Loucy (cell line): ENCODE data around the gene FBLIM1.

Source experiments
- H2AFZ ChIP-seq: fragments of 200-600 bp; sonication (generic); 2 replicates; pipeline ENCODE4 v1.6.0; 2016; ENCODE audit warnings: antibody characterized with exemption, mild to moderate bottlenecking, low read length, moderate library complexity
- H3F3A ChIP-seq: fragments of 200-600 bp; 2 replicates; pipeline ENCODE4 v1.6.0; 2016; ENCODE audit warnings: antibody characterized with exemption, low read depth, mild to moderate bottlenecking
- H3K27me3 ChIP-seq: fragments of 200-600 bp; sonication (generic); 2 replicates; pipeline ENCODE4 v1.6.1; 2014; ENCODE audit warnings: low read length, mild to moderate bottlenecking; ENCODE audit not compliant: insufficient read depth, poor library complexity, severe bottlenecking
- H3K36me3 ChIP-seq: fragments of 200-600 bp; sonication (generic); 2 replicates; pipeline ENCODE4 v1.6.1; 2016; ENCODE audit warnings: low read length; ENCODE audit not compliant: insufficient read depth
- H3K4me1 ChIP-seq: fragments of 200-600 bp; sonication (generic); 2 replicates; pipeline ENCODE4 v1.5.1; 2014; ENCODE audit warnings: low read length, mild to moderate bottlenecking; ENCODE audit not compliant: insufficient read depth, poor library complexity, severe bottlenecking
- H3K4me2 ChIP-seq: fragments of 200-600 bp; sonication (generic); 2 replicates; pipeline ENCODE4 v1.6.0; 2014; ENCODE audit warnings: antibody characterized with exemption, low read length, low read depth, mild to moderate bottlenecking; ENCODE audit not compliant: poor library complexity, severe bottlenecking
- H3K4me3 ChIP-seq: fragments of 200-600 bp; sonication (generic); 2 replicates; pipeline ENCODE4 v1.5.1; 2014; ENCODE audit warnings: low read length, mild to moderate bottlenecking, mixed read lengths; ENCODE audit not compliant: poor library complexity, severe bottlenecking
- H3K79me2 ChIP-seq: fragments of 200-600 bp; sonication (generic); 2 replicates; pipeline ENCODE4 v1.6.1; 2014; ENCODE audit warnings: low read length; ENCODE audit not compliant: insufficient read depth
- H3K9ac ChIP-seq: fragments of 200-600 bp; sonication (generic); 2 replicates; pipeline ENCODE4 v1.6.0; 2014; ENCODE audit warnings: mild to moderate bottlenecking, low read depth, low read length, moderate library complexity; ENCODE audit not compliant: poor library complexity, severe bottlenecking
- H3K9me2 ChIP-seq: fragments of 200-600 bp; sonication (generic); replicated peaks from 2 replicates; pipeline ENCODE4 v1.6.1; 2016; ENCODE audit warnings: low read depth, low read length, mixed read lengths
- H3K9me3 ChIP-seq: fragments of 200-600 bp; sonication (generic); 2 replicates; pipeline ENCODE4 v1.6.1; 2014; ENCODE audit warnings: mild to moderate bottlenecking, antibody characterized with exemption, low read length, low read depth; ENCODE audit not compliant: insufficient read depth
- H4K20me1 ChIP-seq: fragments of 200-600 bp; sonication (generic); 2 replicates; pipeline ENCODE4 v1.6.0; 2014; ENCODE audit warnings: antibody characterized with exemption, low read length, mild to moderate bottlenecking; ENCODE audit not compliant: insufficient read depth, poor library complexity, severe bottlenecking
- EZH2phosphoT487 ChIP-seq: fragments of 200-600 bp; IDR thresholded peaks from 2 replicates; pipeline ENCODE4 v1.6.1; 2018; ENCODE audit warnings: antibody characterized with exemption, mild to moderate bottlenecking, moderate library complexity, borderline replicate concordance
- TF ChIP-seq, protein P1 (sequence below): fragments of 200-600 bp; sonication (generic); conservative IDR thresholded peaks from 2 replicates; pipeline ENCODE4 v1.5.1; 2014; ENCODE audit warnings: mild to moderate bottlenecking, antibody characterized with exemption, low read length

The FBLIM1 gene

GRCh38 chr1:15830258-15830657 is 71.7 kb downstream of the FBLIM1 start:
- peaks cover 26% of the 10 kb centered on the region for H3K4me1 ChIP-seq
- H3F3A ChIP-seq: peaks cover 10% of the 10 kb centered on the region; the same call in 1 of the 2 replicates
- H2AFZ ChIP-seq: no peak overlapping the region
- H3K9me2 ChIP-seq: no peaks in the 10 kb centered on the region
- TF ChIP-seq, protein P1, sequence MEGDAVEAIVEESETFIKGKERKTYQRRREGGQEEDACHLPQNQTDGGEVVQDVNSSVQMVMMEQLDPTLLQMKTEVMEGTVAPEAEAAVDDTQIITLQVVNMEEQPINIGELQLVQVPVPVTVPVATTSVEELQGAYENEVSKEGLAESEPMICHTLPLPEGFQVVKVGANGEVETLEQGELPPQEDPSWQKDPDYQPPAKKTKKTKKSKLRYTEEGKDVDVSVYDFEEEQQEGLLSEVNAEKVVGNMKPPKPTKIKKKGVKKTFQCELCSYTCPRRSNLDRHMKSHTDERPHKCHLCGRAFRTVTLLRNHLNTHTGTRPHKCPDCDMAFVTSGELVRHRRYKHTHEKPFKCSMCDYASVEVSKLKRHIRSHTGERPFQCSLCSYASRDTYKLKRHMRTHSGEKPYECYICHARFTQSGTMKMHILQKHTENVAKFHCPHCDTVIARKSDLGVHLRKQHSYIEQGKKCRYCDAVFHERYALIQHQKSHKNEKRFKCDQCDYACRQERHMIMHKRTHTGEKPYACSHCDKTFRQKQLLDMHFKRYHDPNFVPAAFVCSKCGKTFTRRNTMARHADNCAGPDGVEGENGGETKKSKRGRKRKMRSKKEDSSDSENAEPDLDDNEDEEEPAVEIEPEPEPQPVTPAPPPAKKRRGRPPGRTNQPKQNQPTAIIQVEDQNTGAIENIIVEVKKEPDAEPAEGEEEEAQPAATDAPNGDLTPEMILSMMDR: no peak
- TF ChIP-seq EZH2phosphoT487: no peak
- peaks cover 8% of the 10 kb centered on the region for H3K27me3 ChIP-seq
- H3K4me3 ChIP-seq: no peak overlapping the region
- peak overlapping the region; percentile 37 for H3K4me2 ChIP-seq
- peaks cover 3% of the 10 kb centered on the region for H4K20me1 ChIP-seq
- peaks cover 42% of the 10 kb centered on the region for H3K79me2 ChIP-seq
- no peak overlapping the region for H3K9ac ChIP-seq
- no peaks in the 10 kb centered on the region for H3K9me3 ChIP-seq
- no peaks in the 10 kb centered on the region for H3K36me3 ChIP-seq

DNA sequence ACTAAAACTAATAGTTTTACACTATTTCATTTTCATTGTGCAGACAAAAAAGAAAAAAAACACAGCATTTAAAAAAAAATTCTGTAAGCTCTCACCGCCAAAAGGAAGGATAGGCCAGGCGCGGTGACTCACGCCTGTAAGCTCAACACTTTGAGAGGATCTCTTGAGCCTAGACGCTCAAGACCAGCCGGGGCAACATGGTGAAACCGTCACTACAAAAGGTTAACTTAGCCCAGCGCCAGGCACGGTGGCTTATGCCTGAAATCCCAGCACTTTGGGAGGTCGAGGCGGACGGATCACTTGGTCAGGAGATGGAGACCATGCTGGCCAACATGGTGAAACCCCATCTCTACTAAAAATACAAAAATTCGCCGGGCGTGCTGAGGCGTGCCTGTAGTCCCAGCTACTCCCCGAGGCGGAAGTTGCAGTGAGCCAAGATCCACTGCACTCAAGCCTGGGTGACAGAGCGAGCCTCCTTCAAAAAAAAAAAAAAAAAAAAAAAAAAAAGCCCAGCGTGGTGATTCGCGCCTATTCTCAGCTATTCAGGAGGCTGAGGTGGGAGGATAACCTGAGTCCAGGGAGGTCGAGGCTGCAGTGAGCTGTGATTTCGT is 74.6 kb downstream of the FBLIM1 start:
- 0 out of 2 replicates have a peak overlapping the region, but pooled peaks have one; percentile 56 for H2AFZ ChIP-seq
- peaks cover 66% of the 10 kb centered on the region for H3K79me2 ChIP-seq
- H3K9ac ChIP-seq: peak overlapping the region; percentile 100
- peaks cover 11% of the 10 kb centered on the region for H3K27me3 ChIP-seq
- H3K4me2 ChIP-seq: peak overlapping the region; percentile 90
- peaks cover 40% of the 10 kb centered on the region for H3K4me1 ChIP-seq
- H3F3A ChIP-seq: peaks cover 13% of the 10 kb centered on the region; the same call in 1 of the 2 replicates
- peak overlapping the region; percentile 89 for H3K4me3 ChIP-seq
- no peak for TF ChIP-seq EZH2phosphoT487
- no peaks in the 10 kb centered on the region for H3K36me3 ChIP-seq
- no peaks in the 10 kb centered on the region for H3K9me2 ChIP-seq
- no peaks in the 10 kb centered on the region for H3K9me3 ChIP-seq
- peaks cover 3% of the 10 kb centered on the region for H4K20me1 ChIP-seq

GRCh38 chr1:15833842-15834405 is 75.3 kb downstream of the FBLIM1 start:
- H2AFZ ChIP-seq: no peak overlapping the region
- no peaks in the 10 kb centered on the region for H3K9me2 ChIP-seq
- no peaks in the 10 kb centered on the region for H3K9me3 ChIP-seq
- TF ChIP-seq, protein P1: no peak
- TF ChIP-seq EZH2phosphoT487: no peak
- H3K79me2 ChIP-seq: peaks cover 72% of the 10 kb centered on the region
- peak overlapping the region; percentile 100 for H3K9ac ChIP-seq
- peaks cover 3% of the 10 kb centered on the region for H4K20me1 ChIP-seq
- H3K4me1 ChIP-seq: peaks cover 40% of the 10 kb centered on the region
- H3K27me3 ChIP-seq: peaks cover 11% of the 10 kb centered on the region
- H3K4me3 ChIP-seq: peak overlapping the region; percentile 89
- H3K36me3 ChIP-seq: no peaks in the 10 kb centered on the region
- peak overlapping the region; percentile 90 for H3K4me2 ChIP-seq
- peaks cover 17% of the 10 kb centered on the region; the same call in 1 of the 2 replicates for H3F3A ChIP-seq
